C4-2B (cell line): ENCODE results near the gene PIP4K2C.

Experiments
- CTCF ChIP-seq: fragments of 450-650 bp; conservative IDR thresholded peaks from 2 replicates; pipeline ENCODE4 v1.5.1; 2017; ENCODE audit warnings: mild to moderate bottlenecking
- ZFX ChIP-seq: fragments of 450-650 bp; IDR thresholded peaks from 2 replicates; pipeline ENCODE4 v1.6.1; 2017

GRCh38 chr12:57577981-57578758 is 12.8 kb upstream of the PIP4K2C start:
- TF ChIP-seq CTCF (no peak), ZFX (no peak)
